Stimulated activated CD8-positive, alpha-beta memory T cell treated with anti-CD3 and anti-CD28 coated beads, Interleukin-4, amount 100 ng/mL, for 24 hours (primary cell): ENCODE results near the gene PPP2R5D.
"Not testable (repeated sequence)": the region's sequence is repeated elsewhere in the genome, so short reads cannot be mapped to it uniquely, and the experiment has no call there.

Source experiments
- DNase-seq: peaks from one replicate; pipeline ENCODE4 v3.0.0-alpha.2; 2020; ENCODE audit warnings: low read depth

The PPP2R5D gene

GRCh38 chr6:43032326-43032725 lies 48.0 kb downstream of the PPP2R5D start:
- DNase-seq = no peak

- no peak for DNase-seq
Measured at GRCh38 chr6:43033496-43034189, 49.3 kb downstream of the PPP2R5D start.

- DNase-seq = no peak
Measured at GRCh38 chr6:43034190-43034525, 49.8 kb downstream of the PPP2R5D start.

DNA sequence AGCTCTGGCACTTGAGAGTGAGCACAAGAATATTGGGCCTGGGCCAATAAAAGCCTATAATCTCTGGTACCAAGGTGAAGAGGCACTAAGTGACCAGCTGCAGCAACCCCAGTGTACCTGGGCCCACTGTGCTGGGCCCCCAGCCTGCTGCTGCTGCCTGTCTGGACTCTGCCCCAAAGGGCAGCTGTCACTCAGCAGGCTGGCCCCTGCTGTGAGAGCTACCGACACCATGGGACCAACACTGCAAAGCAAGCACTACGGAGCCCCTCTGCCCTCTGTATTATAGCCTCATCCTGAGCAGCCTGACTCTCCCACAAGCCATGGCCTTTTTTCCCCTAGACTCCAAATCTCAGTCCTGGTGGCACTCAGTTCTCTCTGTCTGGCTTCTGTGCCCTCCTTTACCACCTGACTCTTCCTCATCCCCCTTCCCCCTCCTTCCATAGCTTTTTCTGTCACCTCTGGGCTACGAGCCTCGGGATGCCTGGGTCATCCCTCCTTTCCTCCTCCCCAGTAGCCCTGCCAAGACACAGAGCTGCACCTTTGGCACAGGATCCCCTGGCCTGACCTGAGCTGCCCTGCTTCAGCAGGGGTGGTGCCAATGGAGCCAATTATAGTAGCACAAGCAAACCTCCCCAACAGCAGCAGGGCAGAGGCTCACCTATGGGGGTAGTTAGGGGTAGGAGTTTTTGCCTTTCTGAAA lies 51.3 kb downstream of the PPP2R5D start:
- DNase-seq = no peak

DNA sequence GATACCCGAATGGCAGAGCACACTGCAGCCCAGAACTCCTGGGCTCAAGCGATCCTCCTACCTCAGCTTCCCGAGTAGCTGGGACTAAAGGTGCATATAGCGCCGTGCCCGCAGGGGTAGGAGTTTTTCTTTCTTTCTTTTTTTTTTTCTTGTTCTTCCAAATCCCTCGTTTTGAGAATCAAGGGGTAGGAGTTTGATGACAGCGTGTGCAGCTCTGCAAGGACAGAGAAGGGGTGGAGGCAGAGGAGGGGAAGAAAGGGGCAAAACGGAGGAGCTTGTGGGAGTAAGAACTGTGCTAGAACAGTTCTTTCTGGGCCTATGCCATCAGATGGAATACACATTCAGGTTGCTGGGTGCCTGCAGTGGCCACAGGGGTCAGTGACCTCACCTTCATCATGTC lies 52.3 kb downstream of the PPP2R5D start:
- DNase-seq = no peak

DNA sequence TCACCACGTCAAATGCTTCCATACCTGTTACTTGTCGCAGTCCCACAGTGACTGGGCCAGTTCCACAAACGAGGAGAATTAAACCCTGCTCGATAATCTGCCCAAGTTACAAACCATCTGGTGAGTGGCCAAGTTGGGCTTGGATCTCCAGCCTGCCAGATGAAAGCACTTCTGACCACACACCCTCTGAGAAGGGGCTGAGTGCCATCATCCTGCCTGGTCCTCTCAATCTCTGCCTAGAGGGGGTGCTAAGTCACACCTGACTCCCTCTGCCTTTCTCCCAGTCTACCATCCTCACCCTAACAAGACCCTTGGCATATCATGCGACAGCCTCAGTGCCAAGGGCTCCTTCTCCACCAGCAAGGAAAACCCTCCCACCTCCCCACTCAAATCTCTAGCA lies 52.8 kb downstream of the PPP2R5D start:
- no peak for DNase-seq

GRCh38 chr6:43037706-43038105 lies 53.3 kb downstream of the PPP2R5D start:
- DNase-seq = no peak

- no peak for DNase-seq
Measured at GRCh38 chr6:43038727-43039126, 54.4 kb downstream of the PPP2R5D start.

DNA sequence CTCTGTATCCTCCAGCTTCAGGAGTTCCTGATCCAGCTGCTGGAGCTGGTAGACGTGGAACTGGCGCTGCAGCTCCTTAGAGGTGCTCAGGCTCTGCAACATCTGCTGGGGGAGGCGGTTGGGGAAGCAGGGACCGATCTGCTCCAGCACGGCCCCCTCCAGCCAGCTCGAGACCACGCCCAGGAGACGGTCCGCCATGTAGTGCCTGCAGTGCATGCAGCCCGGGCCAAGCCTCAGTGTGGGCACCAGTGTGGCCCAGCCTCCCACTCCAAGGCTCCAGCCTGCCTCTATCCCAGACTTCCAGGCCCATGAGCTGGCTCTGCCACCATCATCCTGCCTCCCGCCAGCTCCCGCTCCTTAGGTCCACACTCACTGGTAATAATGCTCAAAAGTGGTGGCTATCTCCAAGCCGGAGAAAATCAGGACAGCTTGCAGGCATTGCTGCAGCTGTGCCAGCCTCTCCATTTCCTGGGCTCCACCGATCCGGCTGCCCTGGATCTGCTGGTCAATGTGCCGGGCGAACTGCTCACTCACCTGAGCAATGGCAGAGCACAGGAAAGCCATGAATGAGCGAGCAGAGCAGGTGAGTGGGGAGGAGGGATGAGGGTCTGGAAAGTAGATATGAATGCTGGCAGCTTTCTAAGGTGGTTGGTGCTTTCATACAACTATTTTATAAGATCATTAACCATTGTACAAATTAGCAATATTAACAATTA lies 56.3 kb downstream of the PPP2R5D start:
- no peak for DNase-seq

- not testable (repeated sequence) for DNase-seq
Measured at GRCh38 chr6:43041475-43041874, 57.1 kb downstream of the PPP2R5D start.

DNA sequence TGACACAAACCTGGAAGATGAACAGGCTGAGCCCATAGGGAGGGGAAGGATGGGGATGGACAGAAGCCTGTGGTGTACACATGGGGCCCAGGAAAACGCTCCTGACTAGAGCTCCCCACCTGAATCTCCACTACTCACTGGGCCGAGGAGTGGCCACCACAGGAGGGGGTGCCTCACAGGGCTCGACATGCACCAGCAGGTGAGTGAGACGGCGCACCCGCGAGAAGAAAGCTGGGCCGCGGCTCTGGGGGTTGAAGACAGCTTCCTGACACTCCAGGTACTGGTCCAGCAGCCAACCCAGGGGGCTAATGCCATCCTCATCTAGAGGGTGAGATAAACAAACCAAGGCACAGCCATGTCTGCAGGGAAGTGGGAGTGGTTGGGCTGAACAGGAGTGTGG lies 58.9 kb downstream of the PPP2R5D start:
- DNase-seq = no peak

DNA sequence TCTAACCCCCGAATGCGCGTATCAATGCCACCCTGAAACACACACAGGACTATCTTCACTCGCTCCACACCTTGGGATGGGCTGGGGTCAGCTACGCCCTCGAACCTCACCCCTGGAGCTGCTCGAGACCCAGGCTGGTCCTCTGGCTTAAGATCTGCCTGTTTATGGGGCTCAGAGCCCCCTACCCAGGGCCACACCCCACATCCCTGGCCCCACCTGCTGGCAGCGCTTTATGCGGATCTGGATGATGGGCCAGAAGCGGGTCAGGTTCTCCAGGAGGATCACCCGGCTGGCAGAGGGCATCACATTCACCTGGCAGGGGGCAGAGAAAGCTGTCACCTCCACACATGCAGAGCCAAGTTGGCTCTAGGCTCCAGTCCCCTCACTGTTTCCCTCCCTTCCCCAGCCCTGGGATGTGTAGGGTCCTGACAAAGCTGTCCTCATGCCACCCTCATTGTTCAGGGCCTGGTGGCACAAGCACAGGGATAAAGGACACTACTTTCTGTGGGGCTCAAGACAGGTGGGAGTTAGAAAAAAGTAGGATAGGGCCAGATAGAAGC lies 61.1 kb downstream of the PPP2R5D start:
- DNase-seq = no peak

DNA sequence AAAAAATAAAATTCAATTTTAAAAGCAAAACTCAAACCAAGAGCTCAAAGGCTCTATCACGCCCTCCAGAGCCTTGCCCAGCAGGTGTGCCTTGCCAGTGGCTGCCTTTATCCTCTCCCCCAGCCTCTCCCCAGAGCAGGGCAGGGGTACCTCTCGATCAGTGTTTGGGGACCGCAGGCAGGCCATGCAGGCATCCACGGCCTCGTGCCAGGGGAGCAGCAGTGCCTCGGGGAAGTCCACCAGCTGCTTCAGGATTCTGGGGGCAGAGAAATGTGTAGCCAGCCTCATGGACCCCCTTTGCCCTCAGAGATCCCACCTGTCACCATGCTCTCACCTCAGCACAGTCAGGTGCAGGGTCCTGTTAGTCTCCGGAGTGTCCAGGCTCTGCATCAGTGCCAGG lies 63.6 kb downstream of the PPP2R5D start:
- no peak for DNase-seq

- no peak for DNase-seq
Measured at GRCh38 chr6:43050981-43051380, 66.6 kb downstream of the PPP2R5D start.

- no peak for DNase-seq
Measured at GRCh38 chr6:43052225-43052841, 68.0 kb downstream of the PPP2R5D start.

GRCh38 chr6:43052842-43053544 lies 68.6 kb downstream of the PPP2R5D start:
- DNase-seq = no peak

DNA sequence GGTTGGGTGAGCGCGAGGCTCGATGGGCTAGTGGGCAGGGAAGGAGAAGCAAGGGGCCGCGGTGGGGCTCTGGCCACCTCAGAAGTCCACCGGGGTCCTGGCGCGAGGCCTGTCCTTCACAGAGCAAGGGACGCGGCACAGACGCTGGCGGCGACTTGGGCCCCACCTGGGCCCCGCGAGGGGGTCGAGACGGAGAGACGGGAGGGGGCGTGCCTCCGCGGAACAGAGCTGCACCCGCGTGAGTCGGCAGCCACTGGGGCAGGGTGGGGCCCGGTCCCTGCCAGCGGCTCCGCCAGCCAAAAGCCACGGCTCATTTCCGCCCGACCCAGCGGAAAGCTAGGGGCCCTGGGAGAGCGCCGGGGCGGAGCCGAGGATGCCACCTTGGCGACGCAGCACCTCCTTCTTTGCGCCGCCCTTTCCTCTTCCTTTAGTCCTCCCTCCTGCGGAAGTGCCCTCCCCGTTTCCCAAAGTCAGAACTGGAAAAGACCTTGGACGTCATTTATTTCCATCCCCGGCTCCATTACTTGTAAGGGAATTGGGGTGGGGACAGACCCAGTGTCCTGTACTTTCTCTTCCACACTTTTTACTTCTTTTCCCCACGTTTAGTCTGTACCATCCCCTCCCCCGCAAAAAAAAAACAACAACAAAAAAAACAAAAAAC lies 69.3 kb downstream of the PPP2R5D start, which contains the start of gene CUL7:
Gene CUL7 (minus strand): TSS at position 307 of the 661 bp plus-strand sequence. CDS start 1,063 bp downstream, outside the sequence.
- DNase-seq = peak; percentile 85

DNA sequence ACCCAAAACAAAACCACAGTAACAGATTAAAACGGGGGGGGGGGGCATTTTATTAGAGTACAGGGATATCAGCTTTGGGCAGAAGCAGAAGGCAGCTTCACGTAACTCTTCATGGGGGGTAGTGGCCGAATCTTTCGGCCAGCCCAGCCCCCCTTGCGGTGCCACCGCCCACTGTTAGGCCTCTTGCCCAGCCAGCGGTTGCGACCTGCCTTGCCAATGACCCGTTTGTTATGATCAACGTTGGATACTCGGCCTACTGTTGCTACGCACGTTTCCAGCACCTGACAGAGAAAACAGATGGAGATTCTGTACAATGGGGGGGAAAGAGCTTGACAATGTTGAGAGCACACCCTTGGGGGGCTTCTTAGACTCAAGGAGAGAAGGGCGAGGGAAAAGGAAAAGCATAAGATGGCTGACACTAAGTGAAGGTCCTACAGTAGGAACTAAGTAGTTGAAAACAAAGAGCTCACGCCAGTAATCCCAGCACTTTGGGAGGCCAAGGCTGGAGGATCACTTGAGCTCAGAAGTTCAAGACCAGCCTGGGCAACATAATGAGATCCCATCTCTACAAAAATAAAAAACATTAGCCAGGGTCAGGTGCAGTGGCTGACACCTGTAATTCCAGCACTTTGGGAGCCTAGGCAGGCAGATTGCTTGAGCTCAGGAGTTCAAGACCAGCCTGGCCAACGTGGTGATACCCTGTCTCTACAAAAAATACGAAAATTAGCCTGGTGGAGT lies 70.0 kb downstream of the PPP2R5D start:
- DNase-seq = no peak

DNA sequence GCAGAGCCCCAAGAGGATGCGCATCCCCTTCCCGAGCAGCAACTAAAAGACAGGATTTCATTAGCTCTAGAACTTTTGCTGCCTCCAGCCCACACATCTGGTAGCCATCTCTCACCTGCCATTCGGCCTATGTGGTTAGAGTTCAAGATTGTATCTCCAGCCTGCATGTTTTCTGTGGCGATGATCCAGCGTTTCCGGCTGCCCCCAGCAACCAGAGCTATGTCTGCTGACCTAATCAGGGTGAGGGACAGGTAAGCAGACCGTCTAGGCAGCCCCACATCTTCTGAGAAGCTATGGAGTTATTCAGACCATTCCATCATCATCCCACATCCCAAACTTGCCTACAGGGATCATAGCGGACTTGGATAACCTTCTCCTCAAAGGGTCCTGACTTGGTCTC lies 71.6 kb downstream of the PPP2R5D start:
- DNase-seq = no peak

DNA sequence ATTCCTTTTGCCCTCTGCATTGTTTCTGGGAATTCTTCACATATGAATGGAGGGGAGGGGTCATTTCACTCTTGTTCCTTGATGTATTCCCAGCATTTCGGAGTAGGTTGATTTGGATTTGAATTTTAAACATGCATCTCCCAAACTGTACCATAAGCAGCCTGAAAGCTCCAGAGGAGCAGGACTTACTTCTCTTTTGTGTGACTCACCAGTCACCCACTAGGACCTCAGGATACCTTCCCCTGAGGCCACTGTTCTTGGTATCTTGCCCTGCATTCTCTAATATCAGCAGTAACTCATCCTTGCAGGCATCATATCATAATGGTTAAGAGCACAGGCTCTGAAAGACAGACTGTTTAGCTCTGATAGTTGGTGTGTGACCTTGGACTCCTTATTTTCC lies 74.2 kb downstream of the PPP2R5D start:
- DNase-seq = no peak
